Suppressor macrophage treated with lipopolysaccharide for 1 hour (primary cell): ENCODE results near the gene ARTN.

Experiments
- DNase-seq, 3 donors: peaks; one replicate each; pipeline ENCODE4 v3.0.0-alpha.2; 2020 to 2022

The ARTN gene

DNA sequence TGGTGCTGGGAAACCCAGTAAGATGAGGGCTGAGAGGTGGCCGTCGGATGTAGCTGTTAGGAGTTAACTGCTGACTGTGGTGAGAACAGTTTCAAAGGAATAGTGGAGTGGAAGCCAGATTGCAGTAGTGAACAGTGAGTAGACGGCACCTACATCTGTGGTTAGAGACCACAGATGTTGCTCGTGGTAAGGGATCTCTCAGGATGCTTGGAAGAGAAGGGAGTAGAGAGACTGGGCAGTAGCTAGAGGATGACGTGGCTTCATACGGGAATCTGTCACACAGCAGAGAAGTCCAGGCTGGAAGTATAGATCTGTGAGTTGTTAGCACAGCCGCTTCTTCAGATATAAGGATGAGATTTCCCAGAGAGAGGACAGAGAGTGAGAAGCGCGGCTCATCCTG lies 7.8 kb upstream of the ARTN start:
- no peak for DNase-seq

DNA sequence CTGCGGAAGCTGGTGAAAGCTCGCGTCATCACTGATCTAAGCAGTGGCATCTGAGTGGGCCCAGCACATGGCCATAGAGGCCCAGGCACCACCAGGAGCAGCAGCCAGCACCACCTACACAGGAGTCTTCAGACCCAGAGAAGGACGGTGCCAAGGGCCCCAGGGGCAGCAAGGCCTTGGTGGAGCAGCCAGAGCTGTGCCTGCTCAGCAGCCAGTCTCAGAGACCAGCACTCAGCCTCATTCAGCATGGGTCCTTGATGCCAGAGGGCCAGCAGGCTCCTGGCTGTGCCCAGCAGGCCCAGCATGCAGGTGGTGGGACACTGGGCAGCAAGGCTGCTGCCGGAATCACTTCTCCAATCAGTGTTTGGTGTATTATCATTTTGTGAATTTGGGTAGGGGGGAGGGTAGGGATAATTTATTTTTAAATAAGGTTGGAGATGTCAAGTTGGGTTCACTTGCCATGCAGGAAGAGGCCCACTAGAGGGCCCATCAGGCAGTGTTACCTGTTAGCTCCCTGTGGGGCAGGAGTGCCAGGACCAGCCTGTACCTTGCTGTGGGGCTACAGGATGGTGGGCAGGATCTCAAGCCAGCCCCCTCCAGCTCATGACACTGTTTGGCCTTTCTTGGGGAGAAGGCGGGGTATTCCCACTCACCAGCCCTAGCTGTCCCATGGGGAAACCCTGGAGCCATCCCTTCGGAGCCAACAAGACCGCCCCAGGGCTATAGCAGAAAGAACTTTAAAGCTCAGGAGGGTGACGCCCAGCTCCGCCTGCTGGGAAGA lies 3.2 kb upstream of the ARTN start:
- DNase-seq: no peak

DNA sequence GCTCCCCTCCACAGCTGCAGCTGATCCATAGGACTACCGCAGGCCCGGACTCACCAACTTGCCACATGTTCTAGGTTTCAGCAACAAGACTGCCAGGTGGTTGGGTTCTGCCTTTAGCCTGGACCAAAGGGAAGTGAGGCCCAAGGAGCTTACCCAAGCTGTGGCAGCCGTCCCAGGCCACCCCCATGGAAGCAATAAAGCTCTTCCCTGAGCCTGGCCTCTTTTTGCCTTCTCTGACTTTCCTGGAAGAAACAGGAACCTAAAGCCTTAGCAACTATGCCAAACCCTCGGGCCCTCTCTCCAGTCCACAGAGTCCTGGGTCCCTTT lies 2.7 kb upstream of the ARTN start:
- DNase-seq: no peak

DNA sequence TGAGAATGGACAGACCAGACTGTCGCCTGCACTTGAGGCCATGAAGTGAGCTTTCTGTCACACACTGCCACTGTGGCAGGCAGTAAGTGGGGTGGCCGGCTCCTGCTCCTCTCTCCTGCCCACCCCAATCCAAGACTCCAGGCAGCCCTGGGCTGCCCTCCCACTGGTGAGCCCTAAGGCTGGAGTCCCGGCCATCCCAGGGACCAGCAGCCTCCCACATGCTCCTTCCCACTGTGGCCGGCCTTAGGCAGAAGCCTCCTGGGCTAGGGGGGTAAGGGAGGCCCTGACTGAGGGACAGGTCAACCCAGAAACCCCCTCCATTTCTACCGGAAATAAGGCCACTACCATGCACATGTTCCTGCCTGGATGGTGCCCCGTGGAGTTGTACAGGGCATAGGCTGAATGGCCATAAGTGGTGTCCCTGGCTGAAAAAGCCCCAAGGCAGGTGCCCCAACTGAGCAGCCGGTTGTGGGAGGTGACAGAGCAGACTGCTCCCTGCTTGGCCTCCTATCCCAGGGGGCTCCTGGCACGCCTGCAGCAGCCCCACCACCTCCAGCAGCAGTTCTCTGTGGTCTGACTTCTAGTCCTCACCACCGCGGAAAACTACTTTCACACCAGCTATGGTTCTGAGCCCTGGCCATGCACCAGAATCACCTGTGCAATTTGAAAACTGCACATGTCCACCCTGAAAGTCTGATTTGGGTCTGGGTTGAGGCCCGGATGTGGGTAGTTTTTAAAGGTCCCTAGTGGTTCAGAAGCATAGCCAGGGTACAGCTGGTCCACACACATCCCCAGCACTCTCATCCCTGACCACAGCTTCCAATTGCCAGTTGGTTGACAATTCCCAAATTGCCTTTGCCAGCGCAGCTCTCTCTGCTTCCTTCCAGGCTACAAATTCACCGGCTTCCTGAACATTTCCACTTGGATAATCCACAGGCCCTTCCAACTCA lies 1.6 kb upstream of the ARTN start:
- no peak for DNase-seq

DNA sequence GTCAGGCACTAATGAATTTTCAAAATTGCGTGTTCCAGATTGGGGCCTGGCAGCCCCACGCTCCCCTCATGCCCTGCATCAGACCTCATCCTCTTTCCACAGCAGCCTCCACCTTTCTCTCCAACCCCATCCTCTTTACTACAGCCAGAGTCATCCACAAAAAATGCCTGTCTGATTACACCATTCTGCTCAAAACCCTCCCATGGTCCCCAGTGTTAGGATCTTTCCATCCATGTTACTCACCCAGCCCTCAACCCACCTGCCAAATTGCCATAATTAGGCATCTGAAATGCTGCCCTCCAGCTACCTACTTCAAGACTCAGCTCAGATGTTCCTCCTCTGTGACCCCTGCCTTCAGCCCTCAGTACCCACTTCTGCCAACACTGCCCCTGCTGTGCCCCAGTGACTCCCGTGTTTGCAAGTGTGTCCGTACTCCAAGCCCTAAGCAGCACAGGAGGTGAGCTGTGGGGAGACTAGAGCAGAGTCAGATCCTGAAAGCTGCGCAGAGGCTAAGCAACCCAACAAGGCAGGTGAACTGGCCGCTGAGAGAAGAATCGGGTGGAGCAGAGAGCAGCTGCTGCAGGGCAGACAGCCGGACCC lies 715 bp upstream of the ARTN start:
- DNase-seq: no peak

DNA sequence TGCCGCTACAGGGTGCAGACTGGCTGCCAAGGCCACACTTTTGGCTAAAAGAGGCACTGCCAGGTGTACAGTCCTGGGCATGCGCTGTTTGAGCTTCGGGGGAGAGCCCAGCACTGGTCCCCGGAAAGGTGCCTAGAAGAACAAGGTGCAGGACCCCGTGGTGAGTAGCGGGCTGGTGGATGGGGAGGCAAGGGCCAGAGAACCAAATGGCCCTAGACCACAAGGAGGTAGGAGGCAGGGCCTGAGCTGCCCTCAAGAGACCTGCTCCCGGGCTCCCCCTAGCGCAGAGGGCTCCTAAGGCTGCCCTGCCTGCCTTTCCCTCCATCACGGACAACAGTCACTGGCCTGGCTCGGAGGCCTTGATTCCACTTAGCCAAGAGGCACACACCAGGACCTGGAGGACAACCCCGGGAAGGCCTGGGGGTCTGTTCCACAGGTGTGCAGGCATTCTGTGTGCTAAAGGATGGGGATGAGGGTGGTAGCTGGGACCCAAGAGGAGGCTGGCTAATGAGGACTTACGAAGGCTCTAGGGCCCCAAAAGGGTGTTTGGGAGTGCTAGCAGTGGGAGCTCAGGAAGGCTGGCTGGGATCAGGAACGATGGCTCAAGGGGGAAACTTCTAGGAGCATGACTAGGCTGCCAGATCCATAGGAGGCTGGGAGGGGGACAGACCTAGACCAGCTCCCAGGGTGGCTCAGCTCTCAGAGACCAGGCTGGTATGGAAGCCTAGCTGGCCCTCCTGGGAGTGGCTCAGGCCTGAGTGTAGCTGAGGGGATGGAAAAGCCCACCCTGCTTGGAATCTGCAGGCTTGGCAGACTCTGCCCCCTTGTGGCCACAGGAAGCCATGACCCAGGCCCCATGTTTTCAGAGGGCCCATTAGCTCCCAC lies 742 bp downstream of the ARTN start:
- DNase-seq: peak; percentile 77 to 91 (median 80)

DNA sequence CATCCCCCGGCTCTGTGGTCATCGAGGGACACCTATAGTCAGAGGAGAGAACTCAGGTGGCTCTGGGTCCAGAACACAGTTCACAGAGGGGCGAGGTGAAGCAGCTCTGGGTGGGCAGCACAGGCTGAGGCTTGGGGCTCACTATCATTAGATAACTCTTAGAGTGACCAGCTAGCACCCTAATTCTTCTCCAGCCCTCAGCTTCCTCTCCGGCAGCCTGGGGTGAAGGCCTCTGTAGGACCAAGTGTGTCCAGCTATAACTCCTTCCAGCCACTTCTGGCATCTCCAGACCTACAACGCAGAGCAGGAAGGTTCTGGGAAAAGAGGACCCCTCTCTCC lies 1.4 kb downstream of the ARTN start:
- DNase-seq: no peak

DNA sequence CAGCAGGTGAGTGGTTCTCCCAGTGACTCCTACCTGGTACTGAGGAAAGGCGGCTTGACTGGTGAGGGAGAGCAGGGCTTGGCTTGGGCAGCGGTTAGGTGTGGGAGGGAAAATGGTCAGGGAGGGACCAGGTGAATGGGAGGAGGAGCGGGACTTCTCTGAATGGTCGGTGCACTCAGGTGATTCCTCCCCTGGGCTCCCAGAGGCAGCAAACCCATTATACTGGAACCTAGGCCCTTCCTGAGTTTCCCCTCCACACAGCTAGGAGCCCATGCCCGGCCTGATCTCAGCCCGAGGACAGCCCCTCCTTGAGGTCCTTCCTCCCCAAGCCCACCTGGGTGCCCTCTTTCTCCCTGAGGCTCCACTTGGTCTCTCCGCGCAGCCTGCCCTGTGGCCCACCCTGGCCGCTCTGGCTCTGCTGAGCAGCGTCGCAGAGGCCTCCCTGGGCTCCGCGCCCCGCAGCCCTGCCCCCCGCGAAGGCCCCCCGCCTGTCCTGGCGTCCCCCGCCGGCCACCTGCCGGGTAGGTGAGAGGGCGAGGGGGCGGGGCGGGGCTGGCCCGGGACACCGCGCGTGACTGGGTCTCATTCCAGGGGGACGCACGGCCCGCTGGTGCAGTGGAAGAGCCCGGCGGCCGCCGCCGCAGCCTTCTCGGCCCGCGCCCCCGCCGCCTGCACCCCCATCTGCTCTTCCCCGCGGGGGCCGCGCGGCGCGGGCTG lies 2.3 kb downstream of the ARTN start:
- DNase-seq: no peak

DNA sequence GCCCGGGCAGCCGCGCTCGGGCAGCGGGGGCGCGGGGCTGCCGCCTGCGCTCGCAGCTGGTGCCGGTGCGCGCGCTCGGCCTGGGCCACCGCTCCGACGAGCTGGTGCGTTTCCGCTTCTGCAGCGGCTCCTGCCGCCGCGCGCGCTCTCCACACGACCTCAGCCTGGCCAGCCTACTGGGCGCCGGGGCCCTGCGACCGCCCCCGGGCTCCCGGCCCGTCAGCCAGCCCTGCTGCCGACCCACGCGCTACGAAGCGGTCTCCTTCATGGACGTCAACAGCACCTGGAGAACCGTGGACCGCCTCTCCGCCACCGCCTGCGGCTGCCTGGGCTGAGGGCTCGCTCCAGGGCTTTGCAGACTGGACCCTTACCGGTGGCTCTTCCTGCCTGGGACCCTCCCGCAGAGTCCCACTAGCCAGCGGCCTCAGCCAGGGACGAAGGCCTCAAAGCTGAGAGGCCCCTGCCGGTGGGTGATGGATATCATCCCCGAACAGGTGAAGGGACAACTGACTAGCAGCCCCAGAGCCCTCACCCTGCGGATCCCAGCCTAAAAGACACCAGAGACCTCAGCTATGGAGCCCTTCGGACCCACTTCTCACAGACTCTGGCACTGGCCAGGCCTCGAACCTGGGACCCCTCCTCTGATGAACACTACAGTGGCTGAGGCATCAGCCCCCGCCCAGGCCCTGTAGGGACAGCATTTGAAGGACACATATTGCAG lies 3.0 kb downstream of the ARTN start:
- peak; percentile 58 to 83 (median 70) for DNase-seq

DNA sequence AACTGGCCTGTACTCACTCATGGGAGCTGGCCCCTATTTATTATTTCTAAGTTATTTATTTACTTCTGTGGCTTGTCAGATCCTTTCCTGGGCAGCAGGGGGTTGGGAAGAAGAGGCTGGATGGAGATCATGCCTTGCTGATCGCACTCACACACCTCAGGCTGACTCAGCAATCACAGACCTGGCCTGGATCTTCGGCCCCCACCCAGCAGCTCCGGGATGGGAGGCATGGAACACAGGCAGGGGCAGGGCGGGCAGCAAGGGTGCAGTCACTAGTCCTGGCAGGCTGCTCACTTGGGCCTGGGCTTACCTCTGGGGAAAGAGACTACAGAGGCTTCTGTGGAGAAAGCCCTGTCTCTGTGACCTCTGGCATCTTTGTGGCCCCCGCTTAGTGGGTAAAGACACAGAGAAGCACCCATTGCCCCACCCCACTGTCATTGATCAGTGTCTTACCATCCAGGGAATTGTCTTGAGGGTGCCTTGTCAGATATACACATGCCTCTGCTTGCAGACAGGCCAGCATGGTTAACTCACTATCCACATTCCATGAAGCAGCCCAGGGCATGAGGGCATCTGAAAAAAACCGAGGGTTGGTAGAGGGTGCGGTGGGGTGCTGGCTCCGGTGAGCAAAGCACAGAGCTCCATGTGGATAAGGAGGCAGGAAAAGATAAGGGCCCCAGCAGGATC lies 3.7 kb downstream of the ARTN start:
- DNase-seq: no peak

DNA sequence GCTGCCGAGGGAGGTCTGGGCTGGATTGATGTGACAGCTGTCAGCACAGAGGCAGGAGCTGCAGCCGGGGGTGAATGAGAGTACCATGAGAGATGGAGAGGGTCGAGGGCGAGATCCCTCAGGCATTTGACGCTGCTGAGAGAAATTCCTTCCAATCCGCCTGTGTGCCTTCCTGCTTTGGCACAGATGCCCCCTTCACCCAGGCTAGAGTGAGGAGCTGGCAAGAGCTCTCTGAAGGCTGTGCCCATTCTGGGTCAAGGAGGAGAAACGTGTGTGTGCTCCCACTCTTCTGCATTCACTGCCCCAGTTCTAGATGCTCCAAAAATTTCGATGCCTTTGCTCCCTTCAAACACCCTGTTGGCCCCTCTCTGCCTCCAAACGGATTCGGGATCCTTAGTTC lies 4.8 kb downstream of the ARTN start:
- DNase-seq: no peak

DNA sequence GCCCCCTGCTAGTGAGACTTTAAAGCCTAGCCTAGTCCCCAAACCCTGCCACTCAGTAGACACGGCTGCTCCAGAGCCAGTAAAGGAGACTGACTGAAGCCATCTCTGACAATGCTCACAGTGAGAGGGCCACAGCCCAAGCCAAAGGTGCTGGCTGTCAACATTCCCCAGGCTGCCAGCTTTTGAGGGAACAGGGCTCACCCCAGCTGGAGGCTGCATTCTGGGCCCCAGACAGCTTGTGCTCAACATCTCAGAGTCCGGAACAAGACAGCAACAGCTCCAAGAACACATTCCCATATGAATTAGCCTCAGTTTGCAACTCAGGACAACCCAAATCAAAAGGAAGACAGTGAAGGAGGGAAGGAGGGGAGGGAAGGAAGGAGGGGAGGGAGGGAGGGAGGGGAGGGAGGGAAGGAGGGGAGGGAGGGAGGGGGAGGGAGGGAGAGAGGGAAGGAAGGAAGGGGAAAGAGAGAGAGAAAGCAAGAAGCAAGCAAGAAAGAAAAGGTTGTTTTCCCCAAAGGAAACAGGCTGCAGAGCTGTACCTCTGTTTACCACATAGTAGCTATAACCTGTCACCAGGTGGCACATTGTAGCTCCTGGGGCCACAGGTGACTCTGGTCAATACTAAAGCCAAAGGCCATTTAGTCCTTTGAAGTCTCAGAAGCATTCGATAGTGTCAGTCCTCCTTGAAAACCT lies 5.4 kb downstream of the ARTN start:
- no peak for DNase-seq

DNA sequence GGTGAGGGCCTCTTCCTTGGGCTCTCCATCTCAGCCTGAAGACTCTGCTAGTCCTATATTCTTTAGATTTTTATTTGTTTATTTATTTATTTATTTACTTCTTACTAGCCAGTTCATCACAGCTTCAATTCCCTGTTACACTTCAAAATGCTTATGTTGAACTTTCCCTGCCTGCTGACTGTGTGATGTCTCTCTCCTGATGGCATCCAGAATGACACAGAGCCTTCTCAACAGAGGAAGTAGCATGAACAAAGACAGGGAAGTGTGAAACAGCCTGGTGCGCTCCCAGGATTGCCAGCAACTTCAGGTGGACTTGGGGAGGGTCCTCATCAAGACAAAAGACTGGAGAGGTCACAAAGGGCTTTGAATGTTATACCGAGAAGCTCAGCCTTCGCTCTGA lies 8.8 kb downstream of the ARTN start:
- DNase-seq: peak; percentile 46 to 59 (median 54)

DNA sequence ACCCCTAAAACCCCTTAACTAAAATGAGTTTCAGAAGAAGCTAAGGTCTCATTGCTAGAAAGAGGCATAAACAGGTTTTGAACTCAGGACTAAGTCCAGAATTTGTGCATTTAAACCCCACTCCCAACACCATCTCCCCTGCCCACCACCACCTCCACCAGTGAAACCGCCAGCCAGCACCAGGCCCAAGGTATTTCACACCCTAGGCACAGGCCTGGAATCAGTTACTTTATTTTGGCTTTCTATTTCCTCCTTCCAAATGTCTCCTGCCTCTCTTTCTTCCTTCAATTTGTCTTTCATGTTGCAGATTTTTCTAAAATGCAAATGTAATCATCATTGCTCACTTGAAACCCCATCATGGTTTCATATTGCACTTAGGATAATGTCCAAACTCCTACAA lies 11.3 kb downstream of the ARTN start:
- no peak for DNase-seq

DNA sequence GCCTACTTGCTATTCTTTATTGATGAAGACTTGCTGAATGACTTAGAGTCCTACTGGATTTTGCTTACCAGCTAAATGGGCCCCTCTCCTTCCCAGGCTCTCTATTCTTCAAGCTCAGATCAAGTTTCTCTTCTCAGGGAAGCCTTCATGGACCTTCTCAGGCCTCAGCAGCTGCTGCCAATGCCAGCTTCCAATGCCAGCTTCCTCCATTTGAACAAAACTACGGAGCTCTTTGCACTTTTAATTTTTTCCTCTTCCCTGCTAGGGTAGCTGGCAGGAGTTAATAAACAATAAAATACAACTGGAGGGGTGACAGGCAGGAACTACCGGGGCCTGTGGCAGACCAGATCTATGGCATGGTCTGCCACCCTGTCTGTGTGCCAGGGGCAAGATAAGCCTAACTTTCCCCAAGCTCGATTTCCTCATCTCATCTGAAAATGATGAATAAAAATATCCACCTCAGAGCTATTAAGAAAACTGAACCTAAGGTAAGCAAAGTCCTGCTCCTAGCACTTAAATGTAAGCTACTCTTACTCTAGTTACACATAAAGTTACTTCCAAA lies 12.2 kb downstream of the ARTN start:
- DNase-seq: no peak

DNA sequence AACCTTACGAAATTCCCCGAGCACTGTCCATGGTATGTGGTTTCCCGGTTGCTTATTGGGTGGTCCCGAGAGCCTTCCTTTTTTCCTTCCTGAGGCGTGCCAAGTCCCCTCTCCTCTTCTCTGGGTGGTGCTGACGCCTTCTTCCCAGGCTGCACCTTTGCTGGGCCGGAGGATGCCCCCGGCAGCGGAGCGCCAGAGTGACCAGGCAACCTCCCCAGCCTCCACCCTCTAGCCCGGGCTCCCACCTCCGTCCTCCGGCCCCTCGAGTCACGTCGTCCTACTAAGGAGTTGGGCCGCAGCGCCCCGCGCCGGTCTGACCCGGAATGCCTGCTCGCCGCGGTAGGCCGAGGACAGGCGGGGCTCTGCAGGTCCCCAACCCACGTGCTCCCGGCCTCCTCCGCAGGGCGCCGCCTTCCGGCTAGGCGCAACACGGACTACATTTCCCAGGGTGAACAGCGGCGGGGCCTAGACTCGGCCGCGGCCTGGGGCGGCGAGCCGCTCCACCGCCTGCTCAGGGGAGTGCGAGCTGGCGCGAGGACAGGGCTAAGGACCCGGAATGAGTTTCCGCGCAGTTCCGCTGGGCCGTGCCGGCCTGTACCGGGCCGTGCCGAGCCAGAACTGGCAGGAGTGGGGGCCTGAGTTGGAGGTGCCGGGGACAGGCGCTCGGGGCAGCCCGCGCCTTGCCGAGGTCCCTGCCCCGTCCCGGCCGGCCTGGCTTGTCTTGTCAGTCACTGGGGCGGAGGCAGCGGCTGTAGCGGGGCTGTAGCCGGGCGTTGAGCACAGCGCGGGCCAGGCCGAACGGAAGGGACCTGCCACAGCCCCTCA lies 12.8 kb downstream of the ARTN start, which contains the start of gene IPO13:
Gene IPO13, plus strand, starts transcription at position 715 of the 825 bp plus-strand sequence. CDS start 651 bp downstream, outside the sequence.
- peak; percentile 97 to 98 (median 98) for DNase-seq

DNA sequence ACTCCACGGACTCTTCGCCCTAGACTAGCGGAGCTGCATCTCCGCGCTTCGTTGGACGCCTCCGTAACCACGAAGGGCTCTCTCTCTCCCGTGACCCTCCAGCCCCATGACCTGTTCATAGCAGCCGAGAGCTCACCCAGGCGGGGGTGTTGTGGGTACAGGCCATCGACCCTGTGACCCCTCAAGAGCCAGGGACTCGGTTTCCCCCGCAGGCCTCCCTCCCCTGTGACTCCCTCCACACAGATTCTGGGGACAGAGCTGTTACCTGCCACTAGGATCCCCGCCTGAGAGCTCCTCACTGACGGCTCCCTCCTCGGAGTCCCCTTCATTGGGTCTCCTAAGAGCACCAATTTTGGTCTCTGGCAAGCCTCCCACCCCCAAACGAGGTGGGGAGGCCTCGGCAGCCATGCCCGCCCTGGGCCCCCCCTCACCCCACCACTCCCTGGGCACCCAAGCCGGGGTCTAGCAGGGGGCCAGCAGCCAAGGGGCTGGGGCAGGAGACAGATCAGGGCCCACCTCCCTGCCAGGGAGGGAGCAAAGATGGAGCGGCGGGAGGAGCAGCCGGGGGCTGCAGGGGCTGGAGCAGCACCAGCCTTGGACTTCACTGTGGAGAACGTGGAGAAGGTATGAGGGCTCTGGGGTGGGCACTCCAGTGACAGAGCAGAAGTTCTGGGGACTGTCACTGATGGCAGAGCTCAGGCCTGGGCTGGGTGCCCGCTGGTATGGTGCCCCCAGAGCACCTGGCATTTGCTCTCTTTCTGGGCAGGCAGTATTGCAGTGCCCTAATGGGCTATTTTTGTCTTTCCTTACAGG lies 13.7 kb downstream of the ARTN start:
- DNase-seq: no peak
